HepG2 (cell line): Measurements from ENCODE around the gene ZKSCAN1. TPM values are rescaled to one million over a fixed set of nuclear protein-coding genes. Genes with fewer than 3 reads are reported as not detected.
A peak's percentile ranks its signal among the peaks of the same experiment; 100 is the strongest.

Experiments
- ATAC-seq: fragments of 200-7000 bp; cut with Tn5 transposase; 3 replicates; pipeline ENCODE4 v1.9.1; 2020; ENCODE audit warnings: mild to moderate bottlenecking, moderate library complexity
- BruUV-seq: library from RNA; stranded (reverse); fragments of 400-500 nt; replicated peaks from 2 replicates; lab custom pipeline; 2021; lab: Mats Ljungman, UMichigan
- CTCF ChIA-PET: fragments of 300-600 bp; formaldehyde crosslinking; extraction: SDS; loops from one replicate; lab custom pipeline; 2021; ENCODE audit warnings: low total read pairs, inconsistent platforms, low intra/inter-chr PET ratio; lab: Yijun Ruan, JAX
- POLR2A ChIA-PET: fragments of 350-600 bp; sonication (Branson Sonifier 250); formaldehyde crosslinking; loops from one replicate; lab custom pipeline; 2020; ENCODE audit warnings: antibody characterized with exemption, inconsistent platforms; lab: Yijun Ruan, JAX
- DNase-seq: peaks from one replicate; pipeline ENCODE4 v3.0.0-alpha.2; 2015; ENCODE audit warnings: low spot score
- FAIRE-seq: peaks from 3 replicates; lab custom pipeline; 2011; peaks lifted over from hg19 to GRCh38; lab: Jason Lieb, UNC
- H2AFZ ChIP-seq: one replicate; pipeline ENCODE4 v1.6.1; 2011; ENCODE audit warnings: low read length, inconsistent platforms
- H3K27ac ChIP-seq: fragments of 300-600 bp; 3 replicates; pipeline ENCODE4 v1.8.0; 2011; ENCODE audit warnings: mixed run types, mild to moderate bottlenecking, mixed read lengths, low read length, inconsistent platforms; ENCODE audit not compliant: insufficient read depth; ENCODE audit errors: extremely low read length
- H3K27me3 ChIP-seq, 2 experiments: fragments of 200-600 bp in 1 of 2; 2 replicates in 1 of 2; 3 replicates in 1 of 2; pipeline versions ENCODE4 v1.6.0 to v1.8.0; 2011; ENCODE audit warnings: low read length in 2 of 2, mild to moderate bottlenecking in 2 of 2, moderate library complexity in 2 of 2, inconsistent platforms in 1 of 2; ENCODE audit not compliant: insufficient read depth in 2 of 2, control insufficient read depth in 1 of 2
- H3K36me3 ChIP-seq, 2 experiments: fragments of 200-600 bp in 1 of 2; replicated peaks in 1 of 2; 2 replicates in 1 of 2; 3 replicates in 1 of 2; pipeline versions ENCODE4 v1.5.1 to v1.8.0; 2011; ENCODE audit warnings: low read length in 2 of 2, inconsistent platforms in 1 of 2; ENCODE audit not compliant: insufficient read depth in 2 of 2, control insufficient read depth in 1 of 2
- H3K4me1 ChIP-seq: 2 replicates; pipeline ENCODE4 v1.5.1; 2012; ENCODE audit warnings: low read length, inconsistent platforms; ENCODE audit not compliant: insufficient read depth
- H3K4me2 ChIP-seq: 2 replicates; pipeline ENCODE4 v1.6.0; 2011; ENCODE audit warnings: low read depth, low read length, inconsistent platforms
- H3K4me3 ChIP-seq, 3 experiments: fragments of 200-600 bp in 1 of 3; sonication (generic), shearing (Covaris generic) in 1 of 3; replicated peaks in 1 of 3; 2 replicates each; pipeline ENCODE4 v1.5.1; 2011 to 2016; ENCODE audit warnings: low read length in 3 of 3, inconsistent platforms in 2 of 3, low read depth in 2 of 3, mild to moderate bottlenecking in 2 of 3, control low read depth in 1 of 3, mixed read lengths in 1 of 3; ENCODE audit not compliant: insufficient read depth in 1 of 3
- H3K79me2 ChIP-seq: one replicate; pipeline ENCODE4 v1.6.1; 2011; ENCODE audit warnings: low read length, inconsistent platforms; ENCODE audit not compliant: insufficient read depth
- H3K9ac ChIP-seq: 2 replicates; pipeline ENCODE4 v1.6.0; 2011; ENCODE audit warnings: mild to moderate bottlenecking, low read depth, low read length, inconsistent platforms; ENCODE audit not compliant: insufficient read depth
- H3K9me3 ChIP-seq: 2 replicates; pipeline ENCODE4 v1.5.1; 2012; ENCODE audit warnings: mild to moderate bottlenecking, low read length
- H4K20me1 ChIP-seq: 2 replicates; pipeline ENCODE4 v1.6.0; 2011; ENCODE audit warnings: inconsistent platforms, mild to moderate bottlenecking, low read length, moderate library complexity; ENCODE audit not compliant: insufficient read depth
- AGO1 ChIP-seq: fragments of 200-400 bp; formaldehyde crosslinking; IDR thresholded peaks from 2 replicates; pipeline ENCODE4 v1.6.1; 2017; ENCODE audit warnings: mild to moderate bottlenecking, low read depth, low read length, moderate library complexity; ENCODE audit not compliant: poor library complexity, severe bottlenecking
- CC2D1A ChIP-seq: sonication (generic); formaldehyde crosslinking; IDR thresholded peaks from 2 replicates; pipeline ENCODE4 v1.8.1; 2023; ENCODE audit warnings: mild to moderate bottlenecking, missing genetic modification reagents
- CCDC6 ChIP-seq: sonication (generic); formaldehyde crosslinking; IDR thresholded peaks from 2 replicates; pipeline ENCODE4 v1.8.1; 2022; ENCODE audit warnings: mild to moderate bottlenecking, missing genetic modification reagents, moderate library complexity
- HNRNPK ChIP-seq: fragments of 200-400 bp; formaldehyde crosslinking; IDR thresholded peaks from 2 replicates; pipeline ENCODE4 v1.6.1; 2018; ENCODE audit warnings: low read length, low read depth, moderate library complexity, mild to moderate bottlenecking; ENCODE audit not compliant: poor library complexity, severe bottlenecking
- IRX3 ChIP-seq: sonication (generic); formaldehyde crosslinking; IDR thresholded peaks from 2 replicates; pipeline ENCODE4 v1.8.1; 2023; ENCODE audit warnings: mild to moderate bottlenecking, low read depth, missing genetic modification reagents, borderline replicate concordance
- PCBP2 ChIP-seq: fragments of 200-400 bp; formaldehyde crosslinking; optimal IDR thresholded peaks from 2 replicates; pipeline ENCODE3; 2018; ENCODE audit warnings: low read length, low read depth; ENCODE audit not compliant: poor library complexity, severe bottlenecking
- RAD21 ChIP-seq: fragments of 450-650 bp; formaldehyde crosslinking; IDR thresholded peaks from 2 replicates; pipeline ENCODE4 v1.5.0; 2020; ENCODE audit warnings: mild to moderate bottlenecking
- REL ChIP-seq: sonication (generic); formaldehyde crosslinking; conservative IDR thresholded peaks from 2 replicates; pipeline ENCODE4 v1.8.0; 2022; ENCODE audit warnings: mild to moderate bottlenecking, missing genetic modification reagents, moderate library complexity
- RNF2 ChIP-seq: fragments of 450-650 bp; conservative IDR thresholded peaks from 2 replicates; pipeline ENCODE4 v1.6.1; 2016; ENCODE audit warnings: low read depth
- ZFP36L2 ChIP-seq: sonication (generic); formaldehyde crosslinking; IDR thresholded peaks from 2 replicates; pipeline ENCODE4 v1.4.0; 2020; ENCODE audit warnings: missing genetic modification reagents
- ZNF10 ChIP-seq: sonication (generic); formaldehyde crosslinking; IDR thresholded peaks from 2 replicates; pipeline ENCODE4 v1.4.0; 2020; ENCODE audit warnings: mild to moderate bottlenecking, low read depth, missing genetic modification reagents, borderline replicate concordance
- ZNF33A ChIP-seq: sonication (generic); formaldehyde crosslinking; IDR thresholded peaks from 2 replicates; pipeline ENCODE4 v1.5.1; 2020; ENCODE audit warnings: missing genetic modification reagents, mild to moderate bottlenecking, moderate library complexity, borderline replicate concordance
- ZNF441 ChIP-seq: sonication (generic); formaldehyde crosslinking; IDR thresholded peaks from 2 replicates; pipeline ENCODE4 v1.7.0; 2021; ENCODE audit warnings: missing genetic modification reagents, borderline replicate concordance
- ZNF562 ChIP-seq: sonication (generic); formaldehyde crosslinking; IDR thresholded peaks from 2 replicates; pipeline ENCODE4 v1.8.0; 2022; ENCODE audit warnings: missing genetic modification reagents, borderline replicate concordance
- ZSCAN29 ChIP-seq: sonication (generic); formaldehyde crosslinking; conservative IDR thresholded peaks from 2 replicates; pipeline ENCODE4 v1.4.0; 2020; ENCODE audit warnings: mild to moderate bottlenecking, missing genetic modification reagents
- WGBS: methylation state at CpG from one replicate; pipeline ENCODE4 v1.1.6; 2017; ENCODE audit warnings: low lambda C conversion rate; 5-methylcytosine and 5-hydroxymethylcytosine counted together
- in situ Hi-C: cut with HindIII; loops from 2 replicates; pipeline ENCODE4 v1.10.0; 2017; ENCODE audit warnings: low pct_unique_long_range_greater_than_20kb; ENCODE audit not compliant: extremely low pct_ligation_motif_present
- intact Hi-C: fragments of 100-400 bp; cut with micrococcal nuclease; formaldehyde crosslinking; loops from one replicate; pipeline ENCODE4 v1.10.0; 2022; ENCODE audit not compliant: unreplicated experiment
- polyA plus RNA-seq, 8 experiments: library from polyadenylated mRNA; depleted of rRNA in 3 of 8; stranded (reverse) in 7 of 8; unstranded in 1 of 8; fragments of >200 nt; fragmentation: Illumina TruSeq in 4 of 8; extraction: Trizol in 4 of 8; gene quantifications; 2 replicates each; pipeline versions ENCODE4 v1.2.1 to v1.2.3, GENCODE V29; 2011 to 2016; ENCODE audit warnings: low read depth in 4 of 8, missing spikeins in 1 of 8, mixed read lengths in 1 of 8; ENCODE audit not compliant: insufficient read depth in 1 of 8
- total RNA-seq, 5 experiments: library from RNA; depleted of rRNA; stranded (reverse); fragments of >200 nt; fragmentation: Illumina TruSeq; extraction: Trizol; gene quantifications; 2 replicates each; pipeline ENCODE4 v1.2.3, GENCODE V29; 2016; ENCODE audit warnings: low read depth in 1 of 5
- TF ChIP-seq, protein P1 (sequence below): IDR thresholded peaks from 2 replicates; pipeline ENCODE4 v1.6.1; 2012; ENCODE audit warnings: low read depth, low read length, improper control_type of control experiment
- TF ChIP-seq, protein P2 (sequence below): sonication (generic); formaldehyde crosslinking; IDR thresholded peaks from 2 replicates; pipeline ENCODE4 v1.4.0; 2020; ENCODE audit warnings: missing genetic modification reagents

The ZKSCAN1 gene
- total and polyA plus RNA-seq, 2 of the 13 experiments (the other 11 are each of a cell fraction or from before 2014, with no cell fraction given), result 46.4 to 60.6 TPM

DNA sequence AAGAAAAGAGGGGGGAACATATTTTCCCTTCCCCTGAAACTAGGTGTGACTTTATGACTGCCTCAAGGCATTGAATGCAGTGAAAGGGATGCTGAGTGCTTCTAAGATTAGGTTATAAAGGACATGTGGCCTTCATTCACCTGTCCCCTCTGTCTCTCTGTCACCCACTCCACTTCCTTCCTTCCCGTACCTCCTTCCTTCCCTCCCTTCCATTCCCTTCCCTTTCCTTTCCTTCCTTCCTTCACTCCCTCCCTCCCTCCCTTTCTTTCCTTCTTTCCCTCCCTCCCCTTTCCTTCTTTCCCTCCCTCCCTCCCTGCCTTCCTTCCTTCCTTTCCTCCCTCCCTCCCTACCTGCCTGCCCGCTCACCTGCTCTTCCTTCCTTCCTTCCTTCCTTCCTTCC, 4.5 kb upstream of the ZKSCAN1 start:
- no peaks in the 10 kb centered on the region; a peak in 1 of 5 replicates for H3K27me3 ChIP-seq
- H3K27ac ChIP-seq, result no peak overlapping the region
- H3K4me2 ChIP-seq, result no peak overlapping the region
- no peak for DNase-seq
- intact Hi-C loops (no loop called here), in situ Hi-C loops (no loop called here)
- TF ChIP-seq HNRNPK (peak; percentile 84), REL (CRISPR knock-in tag) (no peak), PCBP2 (peak; percentile 74)
- no peak for FAIRE-seq
- 93% methylated on average over 2 of the region's 2 CpGs for WGBS
- no peaks in the 10 kb centered on the region for H4K20me1 ChIP-seq
- no peak overlapping the region for H3K9ac ChIP-seq
- no peaks in the 10 kb centered on the region for H3K36me3 ChIP-seq
- no peak overlapping the region for H2AFZ ChIP-seq
- no peak overlapping the region for H3K4me3 ChIP-seq
- CTCF ChIA-PET, result no interaction called here
- H3K9me3 ChIP-seq, result no peaks in the 10 kb centered on the region
- H3K79me2 ChIP-seq, result peaks cover 4% of the 10 kb centered on the region
- no TSS peak for BruUV-seq
- peaks cover 95% of the 10 kb centered on the region for H3K4me1 ChIP-seq
- POLR2A ChIA-PET, result interaction anchor here (0.6 to 1.2 kb wide), 2 partner anchors 9 to 42 kb away, joined by 3 read pairs; no protein-coding TSS in a partner anchor
- no peak for ATAC-seq

DNA sequence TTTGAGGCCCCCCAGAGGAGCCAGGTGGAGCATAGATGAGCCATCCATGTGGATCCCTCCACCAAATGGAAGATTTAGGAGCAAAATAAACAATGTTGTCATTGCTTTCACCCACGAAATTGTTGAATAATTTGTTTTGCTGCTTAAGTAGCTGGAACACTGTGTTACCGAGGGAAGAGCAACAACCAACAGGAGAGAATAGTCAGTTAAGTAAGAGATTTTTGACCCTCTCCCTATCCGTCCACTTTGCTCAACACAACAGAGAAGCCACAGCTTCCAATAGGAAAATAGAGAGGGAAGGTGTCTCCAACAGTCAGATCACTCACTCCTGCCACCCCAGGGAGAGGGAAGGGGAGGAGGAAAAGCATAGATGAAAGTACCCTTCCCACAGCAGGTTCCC, 3.9 kb upstream of the ZKSCAN1 start:
- POLR2A ChIA-PET, result interaction anchor here (1.2 to 1.9 kb wide), 2 partner anchors 9 to 38 kb away, joined by 3 to 6 read pairs; partner anchors contain the start of gene ZSCAN21
- H3K4me3 ChIP-seq, result no peak overlapping the region
- intact Hi-C loops (no loop called here), in situ Hi-C loops (no loop called here)
- peaks cover 89% of the 10 kb centered on the region for H3K4me1 ChIP-seq
- DNase-seq (no peak), FAIRE-seq (no peak), ATAC-seq (no peak)
- no peak overlapping the region for H3K4me2 ChIP-seq
- H3K27me3 ChIP-seq, result no peaks in the 10 kb centered on the region; a peak in 1 of 5 replicates
- H3K9ac ChIP-seq, result 0 out of 2 replicates have a peak overlapping the region, but pooled peaks have one; percentile 4
- TF ChIP-seq ZFP36L2 (CRISPR knock-in tag), result no peak
- no peak for TF ChIP-seq RNF2
- TF ChIP-seq IRX3 (CRISPR knock-in tag), result no peak
- TF ChIP-seq ZNF562, result no peak
- TF ChIP-seq ZNF441 (CRISPR knock-in tag), result no peak
- TF ChIP-seq, protein P1, sequence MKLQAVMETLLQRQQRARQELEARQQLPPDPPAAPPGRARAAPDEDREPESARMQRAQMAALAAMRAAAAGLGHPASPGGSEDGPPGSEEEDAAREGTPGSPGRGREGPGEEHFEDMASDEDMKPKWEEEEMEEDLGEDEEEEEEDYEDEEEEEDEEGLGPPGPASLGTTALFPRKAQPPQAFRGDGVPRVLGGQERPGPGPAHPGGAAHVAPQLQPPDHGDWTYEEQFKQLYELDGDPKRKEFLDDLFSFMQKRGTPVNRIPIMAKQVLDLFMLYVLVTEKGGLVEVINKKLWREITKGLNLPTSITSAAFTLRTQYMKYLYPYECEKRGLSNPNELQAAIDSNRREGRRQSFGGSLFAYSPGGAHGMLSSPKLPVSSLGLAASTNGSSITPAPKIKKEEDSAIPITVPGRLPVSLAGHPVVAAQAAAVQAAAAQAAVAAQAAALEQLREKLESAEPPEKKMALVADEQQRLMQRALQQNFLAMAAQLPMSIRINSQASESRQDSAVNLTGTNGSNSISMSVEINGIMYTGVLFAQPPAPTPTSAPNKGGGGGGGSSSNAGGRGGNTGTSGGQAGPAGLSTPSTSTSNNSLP, result no peak
- no peak for TF ChIP-seq ZNF10 (CRISPR knock-in tag)
- TF ChIP-seq ZNF33A (CRISPR knock-in tag), result no peak
- no peak for TF ChIP-seq CC2D1A (CRISPR knock-in tag)
- TF ChIP-seq AGO1, result no peak
- TF ChIP-seq ZSCAN29 (CRISPR knock-in tag), result no peak
- no peak for TF ChIP-seq CCDC6 (CRISPR knock-in tag)
- TF ChIP-seq, protein P2, sequence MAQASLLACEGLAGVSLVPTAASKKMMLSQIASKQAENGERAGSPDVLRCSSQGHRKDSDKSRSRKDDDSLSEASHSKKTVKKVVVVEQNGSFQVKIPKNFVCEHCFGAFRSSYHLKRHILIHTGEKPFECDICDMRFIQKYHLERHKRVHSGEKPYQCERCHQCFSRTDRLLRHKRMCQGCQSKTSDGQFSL (CRISPR knock-in tag), result no peak
- no peak for TF ChIP-seq RAD21 (CRISPR knock-in tag)
- no TSS peak for BruUV-seq
- no peaks in the 10 kb centered on the region for H3K9me3 ChIP-seq
- peak overlapping the region; percentile 32 for H2AFZ ChIP-seq
- H4K20me1 ChIP-seq, result no peaks in the 10 kb centered on the region
- H3K36me3 ChIP-seq, result no peaks in the 10 kb centered on the region; a peak in 1 of 5 replicates
- peaks cover 10% of the 10 kb centered on the region for H3K79me2 ChIP-seq
- peak overlapping the region; percentile 73 for H3K27ac ChIP-seq
- CTCF ChIA-PET, result no interaction called here
- 76% methylated on average over 3 of the region's 3 CpGs for WGBS
